HepG2 (cell line): Measurements from ENCODE around the gene TMEM239. TPM values are rescaled to one million over a fixed set of nuclear protein-coding genes. Genes with fewer than 3 reads are reported as not detected.

Experiments
- ATAC-seq: fragments of 200-7000 bp; cut with Tn5 transposase; 3 replicates; pipeline ENCODE4 v1.9.1; 2020; ENCODE audit warnings: mild to moderate bottlenecking, moderate library complexity
- BruUV-seq: library from RNA; stranded (reverse); fragments of 400-500 nt; replicated peaks from 2 replicates; lab custom pipeline; 2021; lab: Mats Ljungman, UMichigan
- CTCF ChIA-PET: fragments of 300-600 bp; formaldehyde crosslinking; extraction: SDS; loops from one replicate; lab custom pipeline; 2021; ENCODE audit warnings: low total read pairs, inconsistent platforms, low intra/inter-chr PET ratio; lab: Yijun Ruan, JAX
- POLR2A ChIA-PET: fragments of 350-600 bp; sonication (Branson Sonifier 250); formaldehyde crosslinking; loops from one replicate; lab custom pipeline; 2020; ENCODE audit warnings: antibody characterized with exemption, inconsistent platforms; lab: Yijun Ruan, JAX
- DNase-seq: peaks from one replicate; pipeline ENCODE4 v3.0.0-alpha.2; 2015; ENCODE audit warnings: low spot score
- FAIRE-seq: peaks from 3 replicates; lab custom pipeline; 2011; peaks lifted over from hg19 to GRCh38; lab: Jason Lieb, UNC
- H2AFZ ChIP-seq: one replicate; pipeline ENCODE4 v1.6.1; 2011; ENCODE audit warnings: low read length, inconsistent platforms
- H3K27ac ChIP-seq: fragments of 300-600 bp; 3 replicates; pipeline ENCODE4 v1.8.0; 2011; ENCODE audit warnings: mixed run types, mild to moderate bottlenecking, mixed read lengths, low read length, inconsistent platforms; ENCODE audit not compliant: insufficient read depth; ENCODE audit errors: extremely low read length
- H3K27me3 ChIP-seq, 2 experiments: fragments of 200-600 bp in 1 of 2; 2 replicates in 1 of 2; 3 replicates in 1 of 2; pipeline versions ENCODE4 v1.6.0 to v1.8.0; 2011; ENCODE audit warnings: low read length in 2 of 2, mild to moderate bottlenecking in 2 of 2, moderate library complexity in 2 of 2, inconsistent platforms in 1 of 2; ENCODE audit not compliant: insufficient read depth in 2 of 2, control insufficient read depth in 1 of 2
- H3K36me3 ChIP-seq, 2 experiments: fragments of 200-600 bp in 1 of 2; replicated peaks in 1 of 2; 2 replicates in 1 of 2; 3 replicates in 1 of 2; pipeline versions ENCODE4 v1.5.1 to v1.8.0; 2011; ENCODE audit warnings: low read length in 2 of 2, inconsistent platforms in 1 of 2; ENCODE audit not compliant: insufficient read depth in 2 of 2, control insufficient read depth in 1 of 2
- H3K4me1 ChIP-seq: 2 replicates; pipeline ENCODE4 v1.5.1; 2012; ENCODE audit warnings: low read length, inconsistent platforms; ENCODE audit not compliant: insufficient read depth
- H3K4me2 ChIP-seq: 2 replicates; pipeline ENCODE4 v1.6.0; 2011; ENCODE audit warnings: low read depth, low read length, inconsistent platforms
- H3K4me3 ChIP-seq, 3 experiments: fragments of 200-600 bp in 1 of 3; sonication (generic), shearing (Covaris generic) in 1 of 3; replicated peaks in 1 of 3; 2 replicates each; pipeline ENCODE4 v1.5.1; 2011 to 2016; ENCODE audit warnings: low read length in 3 of 3, inconsistent platforms in 2 of 3, low read depth in 2 of 3, mild to moderate bottlenecking in 2 of 3, control low read depth in 1 of 3, mixed read lengths in 1 of 3; ENCODE audit not compliant: insufficient read depth in 1 of 3
- H3K79me2 ChIP-seq: one replicate; pipeline ENCODE4 v1.6.1; 2011; ENCODE audit warnings: low read length, inconsistent platforms; ENCODE audit not compliant: insufficient read depth
- H3K9ac ChIP-seq: 2 replicates; pipeline ENCODE4 v1.6.0; 2011; ENCODE audit warnings: mild to moderate bottlenecking, low read depth, low read length, inconsistent platforms; ENCODE audit not compliant: insufficient read depth
- H3K9me3 ChIP-seq: 2 replicates; pipeline ENCODE4 v1.5.1; 2012; ENCODE audit warnings: mild to moderate bottlenecking, low read length
- H4K20me1 ChIP-seq: 2 replicates; pipeline ENCODE4 v1.6.0; 2011; ENCODE audit warnings: inconsistent platforms, mild to moderate bottlenecking, low read length, moderate library complexity; ENCODE audit not compliant: insufficient read depth
- ARID2 ChIP-seq: sonication (generic); formaldehyde crosslinking; IDR thresholded peaks from 2 replicates; pipeline ENCODE4 v1.8.1; 2022; ENCODE audit warnings: mild to moderate bottlenecking, missing genetic modification reagents, borderline replicate concordance
- CAMTA2 ChIP-seq: sonication (generic); formaldehyde crosslinking; IDR thresholded peaks from 2 replicates; pipeline ENCODE4 v1.4.0; 2020; ENCODE audit warnings: mild to moderate bottlenecking, missing genetic modification reagents, borderline replicate concordance
- HHEX ChIP-seq: IDR thresholded peaks from 2 replicates; pipeline ENCODE4 v1.6.1; 2016; ENCODE audit warnings: control low read depth
- POLR2G ChIP-seq: fragments of 200-400 bp; formaldehyde crosslinking; IDR thresholded peaks from 2 replicates; pipeline ENCODE4 v1.6.1; 2018; ENCODE audit warnings: mild to moderate bottlenecking, low read depth, low read length, moderate library complexity
- SKI ChIP-seq: fragments of 450-650 bp; IDR thresholded peaks from one replicate; pipeline ENCODE4 v1.6.1; 2018; ENCODE audit warnings: mild to moderate bottlenecking; ENCODE audit not compliant: partially characterized antibody
- ZBTB2 ChIP-seq: sonication (generic); formaldehyde crosslinking; IDR thresholded peaks from 2 replicates; pipeline ENCODE4 v1.8.0; 2022; ENCODE audit warnings: low read depth, missing genetic modification reagents
- ZNF343 ChIP-seq: sonication (generic); formaldehyde crosslinking; IDR thresholded peaks from 2 replicates; pipeline ENCODE4 v1.4.0; 2020; ENCODE audit warnings: mild to moderate bottlenecking, missing genetic modification reagents
- ZNF354B ChIP-seq: sonication (generic); formaldehyde crosslinking; IDR thresholded peaks from 2 replicates; pipeline ENCODE4 v1.8.0; 2022; ENCODE audit warnings: mild to moderate bottlenecking, missing genetic modification reagents
- ZNF615 ChIP-seq: sonication (generic); formaldehyde crosslinking; IDR thresholded peaks from 2 replicates; pipeline ENCODE4 v1.5.0; 2020; ENCODE audit warnings: mild to moderate bottlenecking, missing genetic modification reagents, borderline replicate concordance
- WGBS: methylation state at CpG from one replicate; pipeline ENCODE4 v1.1.6; 2017; ENCODE audit warnings: low lambda C conversion rate; 5-methylcytosine and 5-hydroxymethylcytosine counted together
- in situ Hi-C: cut with HindIII; loops from 2 replicates; pipeline ENCODE4 v1.10.0; 2017; ENCODE audit warnings: low pct_unique_long_range_greater_than_20kb; ENCODE audit not compliant: extremely low pct_ligation_motif_present
- intact Hi-C: fragments of 100-400 bp; cut with micrococcal nuclease; formaldehyde crosslinking; loops from one replicate; pipeline ENCODE4 v1.10.0; 2022; ENCODE audit not compliant: unreplicated experiment
- polyA plus RNA-seq, 8 experiments: library from polyadenylated mRNA; depleted of rRNA in 3 of 8; stranded (reverse) in 7 of 8; unstranded in 1 of 8; fragments of >200 nt; fragmentation: Illumina TruSeq in 4 of 8; extraction: Trizol in 4 of 8; gene quantifications; 2 replicates each; pipeline versions ENCODE4 v1.2.1 to v1.2.3, GENCODE V29; 2011 to 2016; ENCODE audit warnings: low read depth in 4 of 8, missing spikeins in 1 of 8, mixed read lengths in 1 of 8; ENCODE audit not compliant: insufficient read depth in 1 of 8
- total RNA-seq, 5 experiments: library from RNA; depleted of rRNA; stranded (reverse); fragments of >200 nt; fragmentation: Illumina TruSeq; extraction: Trizol; gene quantifications; 2 replicates each; pipeline ENCODE4 v1.2.3, GENCODE V29; 2016; ENCODE audit warnings: low read depth in 1 of 5
- TF ChIP-seq, protein P1 (sequence below): sonication (generic); formaldehyde crosslinking; IDR thresholded peaks from 2 replicates; pipeline ENCODE4 v1.4.0; 2020; ENCODE audit warnings: missing genetic modification reagents, borderline replicate concordance

TMEM239 gene
- total and polyA plus RNA-seq, 2 of the 13 experiments (the other 11 are each of a cell fraction or from before 2014, with no cell fraction given) = not detected

DNA sequence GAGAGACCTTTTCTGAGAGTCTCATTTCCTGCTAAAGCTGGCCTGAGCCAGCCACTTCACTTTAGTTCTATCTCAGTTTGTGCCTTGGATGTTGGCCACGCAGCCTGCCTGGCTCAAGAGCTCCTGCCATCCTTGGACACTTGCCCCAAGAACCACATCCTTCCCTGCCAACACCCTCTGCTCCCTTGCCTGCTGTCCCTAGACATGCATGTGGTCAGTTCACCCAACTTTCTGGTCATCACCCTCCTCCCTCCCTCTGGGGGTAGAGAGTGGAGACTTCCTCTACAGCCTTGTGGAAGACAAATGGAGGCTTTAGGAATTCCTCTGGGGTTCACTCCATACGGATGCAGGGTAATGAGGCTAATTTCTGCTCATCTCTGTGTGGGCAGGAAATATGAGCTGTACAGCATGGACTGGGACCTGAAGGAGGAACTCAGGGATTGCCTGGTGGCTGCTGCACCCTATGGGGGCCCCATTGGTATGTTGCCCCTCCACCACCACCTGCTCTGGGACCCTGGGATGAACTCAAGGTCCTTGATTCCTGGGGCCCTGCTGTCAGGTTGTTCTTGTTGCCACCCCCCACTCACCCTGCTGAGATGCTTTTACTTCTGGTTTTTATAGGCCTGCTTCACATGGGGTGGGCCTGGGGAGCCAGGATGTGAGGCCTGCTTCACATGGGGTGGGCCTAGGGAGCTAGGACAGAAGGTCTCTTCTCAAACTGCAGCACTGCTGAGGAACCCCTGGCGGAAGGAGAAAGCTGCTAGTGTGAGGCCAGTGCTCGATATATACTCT is 43.4 kb downstream of the TMEM239 start:
- TF ChIP-seq SKI (no peak), HHEX (no peak), ZBTB2 (CRISPR knock-in tag) (no peak)
- no peak for DNase-seq
- H2AFZ ChIP-seq = no peak overlapping the region
- H3K4me3 ChIP-seq = no peak overlapping the region
- 100% methylated on average over 4 of the region's 4 CpGs for WGBS
- H3K27me3 ChIP-seq = no peaks in the 10 kb centered on the region
- H3K36me3 ChIP-seq = peaks cover 4 to 6% of the 10 kb centered on the region in 2 experiments; a peak in 3 of 5 replicates
- H3K79me2 ChIP-seq = no peaks in the 10 kb centered on the region
- H3K9me3 ChIP-seq = no peaks in the 10 kb centered on the region
- H3K9ac ChIP-seq = no peak overlapping the region
- ChIA-PET POLR2A (interaction anchor here (1.2 kb wide), 1 partner anchor 14 kb away, joined by 4 read pairs; the partner anchor contains the start of gene PTPRA), CTCF (no interaction called here)
- H3K4me1 ChIP-seq = no peaks in the 10 kb centered on the region
- no peak overlapping the region for H3K27ac ChIP-seq
- no peak for FAIRE-seq
- BruUV-seq = no TSS peak
- intact Hi-C loops (no loop called here), in situ Hi-C loops (loop anchor here (5.0 kb wide), 1 partner anchor 102 kb away; no protein-coding TSS in a partner anchor)
- H3K4me2 ChIP-seq = no peak overlapping the region
- ATAC-seq = no peak
- no peaks in the 10 kb centered on the region for H4K20me1 ChIP-seq

GRCh38 chr20:2864626-2865025 is 48.5 kb downstream of the TMEM239 start:
- BruUV-seq = no TSS peak
- ChIA-PET POLR2A (no interaction called here), CTCF (no interaction called here)
- ATAC-seq = no peak
- 95% methylated on average over 12 of the region's 12 CpGs for WGBS
- Histone ChIP-seq H3K79me2 (no peaks in the 10 kb centered on the region), H3K4me2 (no peak overlapping the region), H3K27me3 (no peaks in the 10 kb centered on the region), H3K4me1 (peaks cover 10% of the 10 kb centered on the region), H2AFZ (no peak overlapping the region), H3K27ac (no peak overlapping the region), H3K36me3 (peaks cover 6 to 8% of the 10 kb centered on the region in 2 experiments; a peak in 4 of 5 replicates), H4K20me1 (no peaks in the 10 kb centered on the region), H3K9ac (no peak overlapping the region), H3K9me3 (no peaks in the 10 kb centered on the region), H3K4me3 (no peak overlapping the region)
- intact Hi-C loops (no loop called here), in situ Hi-C loops (loop anchor here (5.0 kb wide), 1 partner anchor 107 kb away; no protein-coding TSS in a partner anchor)
- no peak for FAIRE-seq
- no peak for DNase-seq
- no peak for TF ChIP-seq ZNF343
- TF ChIP-seq ZNF354B (CRISPR knock-in tag) = no peak
- TF ChIP-seq POLR2G = no peak
- TF ChIP-seq, protein P1, sequence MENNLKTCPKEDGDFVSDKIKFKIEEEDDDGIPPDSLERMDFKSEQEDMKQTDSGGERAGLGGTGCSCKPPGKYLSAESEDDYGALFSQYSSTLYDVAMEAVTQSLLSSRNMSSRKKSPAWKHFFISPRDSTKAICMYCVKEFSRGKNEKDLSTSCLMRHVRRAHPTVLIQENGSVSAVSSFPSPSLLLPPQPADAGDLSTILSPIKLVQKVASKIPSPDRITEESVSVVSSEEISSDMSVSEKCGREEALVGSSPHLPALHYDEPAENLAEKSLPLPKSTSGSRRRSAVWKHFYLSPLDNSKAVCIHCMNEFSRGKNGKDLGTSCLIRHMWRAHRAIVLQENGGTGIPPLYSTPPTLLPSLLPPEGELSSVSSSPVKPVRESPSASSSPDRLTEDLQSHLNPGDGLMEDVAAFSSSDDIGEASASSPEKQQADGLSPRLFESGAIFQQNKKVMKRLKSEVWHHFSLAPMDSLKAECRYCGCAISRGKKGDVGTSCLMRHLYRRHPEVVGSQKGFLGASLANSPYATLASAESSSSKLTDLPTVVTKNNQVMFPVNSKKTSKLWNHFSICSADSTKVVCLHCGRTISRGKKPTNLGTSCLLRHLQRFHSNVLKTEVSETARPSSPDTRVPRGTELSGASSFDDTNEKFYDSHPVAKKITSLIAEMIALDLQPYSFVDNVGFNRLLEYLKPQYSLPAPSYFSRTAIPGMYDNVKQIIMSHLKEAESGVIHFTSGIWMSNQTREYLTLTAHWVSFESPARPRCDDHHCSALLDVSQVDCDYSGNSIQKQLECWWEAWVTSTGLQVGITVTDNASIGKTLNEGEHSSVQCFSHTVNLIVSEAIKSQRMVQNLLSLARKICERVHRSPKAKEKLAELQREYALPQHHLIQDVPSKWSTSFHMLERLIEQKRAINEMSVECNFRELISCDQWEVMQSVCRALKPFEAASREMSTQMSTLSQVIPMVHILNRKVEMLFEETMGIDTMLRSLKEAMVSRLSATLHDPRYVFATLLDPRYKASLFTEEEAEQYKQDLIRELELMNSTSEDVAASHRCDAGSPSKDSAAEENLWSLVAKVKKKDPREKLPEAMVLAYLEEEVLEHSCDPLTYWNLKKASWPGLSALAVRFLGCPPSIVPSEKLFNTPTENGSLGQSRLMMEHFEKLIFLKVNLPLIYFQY (CRISPR knock-in tag) = no peak
- no peak for TF ChIP-seq ZNF615 (CRISPR knock-in tag)
- TF ChIP-seq ARID2 (CRISPR knock-in tag) = no peak
- no peak for TF ChIP-seq CAMTA2 (CRISPR knock-in tag)
